Keratinocyte (primary cell): ENCODE data around the gene UBE2E1. TPM values are rescaled to one million over a fixed set of nuclear protein-coding genes. Genes with fewer than 3 reads are reported as not detected.

Experiments
- DNase-seq: peaks from one replicate; pipeline ENCODE4 v3.0.0-alpha.2; 2011; ENCODE audit warnings: low read depth, missing footprints, low spot score
- FAIRE-seq: peaks from 2 replicates; lab custom pipeline; 2011; peaks lifted over from hg19 to GRCh38; lab: Jason Lieb, UNC
- H2AFZ ChIP-seq: 2 replicates; pipeline ENCODE4 v1.6.0; 2012; ENCODE audit warnings: low read length, control low read depth, inconsistent platforms; ENCODE audit not compliant: control insufficient read depth
- H3K27ac ChIP-seq: 2 replicates; pipeline ENCODE4 v1.5.1; 2011; ENCODE audit warnings: low read length; ENCODE audit not compliant: control insufficient read depth, insufficient read depth
- H3K27me3 ChIP-seq: 3 replicates; pipeline ENCODE4 v1.6.0; 2011; ENCODE audit warnings: low read length; ENCODE audit not compliant: control insufficient read depth, insufficient read depth; ENCODE audit errors: extremely low read depth
- H3K36me3 ChIP-seq, 2 experiments: 2 replicates in 1 of 2; 3 replicates in 1 of 2; pipeline ENCODE4 v1.5.1; 2011; ENCODE audit warnings: low read length in 2 of 2, mild to moderate bottlenecking in 1 of 2; ENCODE audit not compliant: control insufficient read depth in 2 of 2, insufficient read depth in 2 of 2; ENCODE audit errors: extremely low read depth in 1 of 2
- H3K4me1 ChIP-seq: 3 replicates; pipeline ENCODE4 v1.5.1; 2011; ENCODE audit warnings: low read length; ENCODE audit not compliant: control insufficient read depth, insufficient read depth; ENCODE audit errors: extremely low read depth
- H3K4me2 ChIP-seq: 3 replicates; pipeline ENCODE4 v1.6.0; 2011; ENCODE audit warnings: low read depth, low read length; ENCODE audit not compliant: control insufficient read depth, insufficient read depth; ENCODE audit errors: extremely low read depth
- H3K4me3 ChIP-seq, 3 experiments: fragments of 200-600 bp in 1 of 3; sonication (generic) in 1 of 3; 2 replicates in 2 of 3; 3 replicates in 1 of 3; pipeline ENCODE4 v1.5.1; 2011 to 2016; ENCODE audit warnings: low read length in 3 of 3, mild to moderate bottlenecking in 3 of 3, control low read depth in 2 of 3, inconsistent platforms in 1 of 3, low read depth in 1 of 3, mixed read lengths in 1 of 3, mixed run types in 1 of 3, moderate library complexity in 1 of 3; ENCODE audit not compliant: control insufficient read depth in 2 of 3, insufficient read depth in 2 of 3; ENCODE audit errors: extremely low read depth in 1 of 3
- H3K79me2 ChIP-seq: 2 replicates; pipeline ENCODE4 v1.6.0; 2012; ENCODE audit warnings: low read length; ENCODE audit not compliant: control insufficient read depth, insufficient read depth
- H3K9ac ChIP-seq: 3 replicates; pipeline ENCODE4 v1.6.0; 2011; ENCODE audit warnings: low read length; ENCODE audit not compliant: control insufficient read depth, insufficient read depth; ENCODE audit errors: extremely low read depth
- H3K9me1 ChIP-seq: 3 replicates; pipeline ENCODE4 v1.6.0; 2011; ENCODE audit warnings: low read length; ENCODE audit not compliant: control insufficient read depth, insufficient read depth; ENCODE audit errors: extremely low read depth
- H3K9me3 ChIP-seq: 2 replicates; pipeline ENCODE4 v1.5.1; 2012; ENCODE audit warnings: low read depth, low read length; ENCODE audit not compliant: control insufficient read depth
- H4K20me1 ChIP-seq: 3 replicates; pipeline ENCODE4 v1.6.0; 2011; ENCODE audit warnings: low read length; ENCODE audit not compliant: control insufficient read depth, insufficient read depth; ENCODE audit errors: extremely low read depth
- EZH2 ChIP-seq: IDR thresholded peaks from one replicate; pipeline ENCODE4 v1.6.1; 2012; ENCODE audit warnings: inconsistent platforms, mild to moderate bottlenecking, low read length, moderate library complexity
- dilution Hi-C: fragments of 300-500 bp; cut with MboI; formaldehyde crosslinking; loops from one replicate; pipeline ENCODE4 v1.7.0; 2020; ENCODE audit warnings: low sequenced_read_pairs; ENCODE audit not compliant: extremely low pct_ligation_motif_present
- polyA plus RNA-seq, 5 experiments: library from polyadenylated mRNA; depleted of rRNA in 3 of 5; stranded (reverse) in 3 of 5; stranded (forward) in 1 of 5; unstranded in 1 of 5; fragments of >200 nt; gene quantifications; 1 replicate in 1 of 5; 2 replicates in 3 of 5; 3 replicates in 1 of 5; pipeline versions ENCODE4 v1.2.1 to v1.2.3, GENCODE V29; 2011 to 2012; ENCODE audit warnings: missing spikeins in 2 of 5, low read depth in 1 of 5, low replicate concordance in 1 of 5
- TF ChIP-seq, protein P1 (sequence below), 3 experiments: IDR thresholded peaks in 1 of 3; conservative IDR thresholded peaks in 1 of 3; optimal IDR thresholded peaks in 1 of 3; 2 replicates in 2 of 3; 3 replicates in 1 of 3; pipeline versions ENCODE3 to v1.5.1; 2011; ENCODE audit warnings: low read length in 3 of 3, mild to moderate bottlenecking in 3 of 3, moderate library complexity in 2 of 3, control low read depth in 1 of 3, inconsistent platforms in 1 of 3; ENCODE audit not compliant: insufficient read depth in 2 of 3; ENCODE audit errors: extremely low read depth in 1 of 3

Gene UBE2E1
- polyA plus RNA-seq, 1 donor (not counting 4 experiments of a cell fraction or from before 2014, with no cell fraction given), result 205 TPM

DNA sequence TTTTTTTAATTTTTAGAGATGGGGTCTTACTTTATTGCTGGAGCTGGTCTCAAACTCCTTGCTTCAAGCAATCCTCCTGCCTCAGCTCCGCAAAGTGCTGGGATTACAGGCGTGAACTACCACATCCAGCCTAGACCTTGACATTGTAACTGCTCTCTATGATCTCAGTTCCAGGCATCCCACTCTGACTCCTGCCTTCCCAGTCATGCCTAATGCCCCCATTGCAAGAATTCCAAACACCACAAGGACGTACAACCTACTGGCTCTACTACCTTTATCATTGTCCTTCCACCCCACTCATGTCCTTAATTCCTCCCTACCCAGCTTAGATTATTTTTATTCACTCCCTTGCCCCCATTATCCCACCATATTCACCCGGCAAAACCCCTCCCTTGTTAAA is 89.4 kb downstream of the UBE2E1 start:
- DNase-seq (no peak), FAIRE-seq (no peak)
- Histone ChIP-seq H3K9ac (no peak overlapping the region), H3K4me2 (no peak overlapping the region), H3K9me3 (no peaks in the 10 kb centered on the region), H3K79me2 (no peaks in the 10 kb centered on the region), H3K4me3 (no peak overlapping the region), H4K20me1 (no peaks in the 10 kb centered on the region), H3K36me3 (peaks cover 0 to 6% of the 10 kb centered on the region in 2 experiments), H3K27ac (no peak overlapping the region), H3K4me1 (no peaks in the 10 kb centered on the region), H3K27me3 (no peaks in the 10 kb centered on the region), H3K9me1 (no peaks in the 10 kb centered on the region), H2AFZ (no peak overlapping the region)
- dilution Hi-C loops, result no loop called here
- TF ChIP-seq, protein P1, sequence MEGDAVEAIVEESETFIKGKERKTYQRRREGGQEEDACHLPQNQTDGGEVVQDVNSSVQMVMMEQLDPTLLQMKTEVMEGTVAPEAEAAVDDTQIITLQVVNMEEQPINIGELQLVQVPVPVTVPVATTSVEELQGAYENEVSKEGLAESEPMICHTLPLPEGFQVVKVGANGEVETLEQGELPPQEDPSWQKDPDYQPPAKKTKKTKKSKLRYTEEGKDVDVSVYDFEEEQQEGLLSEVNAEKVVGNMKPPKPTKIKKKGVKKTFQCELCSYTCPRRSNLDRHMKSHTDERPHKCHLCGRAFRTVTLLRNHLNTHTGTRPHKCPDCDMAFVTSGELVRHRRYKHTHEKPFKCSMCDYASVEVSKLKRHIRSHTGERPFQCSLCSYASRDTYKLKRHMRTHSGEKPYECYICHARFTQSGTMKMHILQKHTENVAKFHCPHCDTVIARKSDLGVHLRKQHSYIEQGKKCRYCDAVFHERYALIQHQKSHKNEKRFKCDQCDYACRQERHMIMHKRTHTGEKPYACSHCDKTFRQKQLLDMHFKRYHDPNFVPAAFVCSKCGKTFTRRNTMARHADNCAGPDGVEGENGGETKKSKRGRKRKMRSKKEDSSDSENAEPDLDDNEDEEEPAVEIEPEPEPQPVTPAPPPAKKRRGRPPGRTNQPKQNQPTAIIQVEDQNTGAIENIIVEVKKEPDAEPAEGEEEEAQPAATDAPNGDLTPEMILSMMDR (optimal IDR thresholded peaks at IDR 0.05 in 1 of 3, IDR thresholded peaks at IDR 0.05 in 1 of 3, conservative IDR thresholded peaks at IDR 0.05 in 1 of 3; ENCODE audit: extremely low read depth in 1 of 3, insufficient read depth in 2 of 3, low read length in 3 of 3), result no peak
- TF ChIP-seq EZH2, result no peak

DNA sequence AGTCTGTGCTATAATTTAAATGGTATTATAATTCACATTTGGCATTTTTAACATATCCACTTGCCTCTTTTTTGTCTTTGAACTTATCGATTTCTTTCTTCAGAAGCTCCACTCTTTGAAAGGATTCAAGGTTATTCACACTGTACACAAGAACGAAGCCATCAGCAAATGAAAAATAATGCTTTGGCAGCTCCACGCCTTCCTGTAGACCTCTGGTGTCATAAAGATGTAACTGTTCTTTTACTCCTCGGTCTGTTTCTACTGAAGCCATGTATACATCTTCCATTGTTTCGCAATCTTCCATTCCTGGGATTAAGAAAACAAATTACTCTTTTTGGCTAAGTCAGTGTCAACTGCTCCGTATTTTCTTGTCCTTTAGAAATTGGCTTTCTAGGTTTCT is 95.0 kb downstream of the UBE2E1 start:
- Histone ChIP-seq H3K9me3 (no peaks in the 10 kb centered on the region), H3K27ac (no peak overlapping the region), H3K36me3 (no peaks in the 10 kb centered on the region), H3K9ac (no peak overlapping the region), H2AFZ (no peak overlapping the region), H3K4me1 (no peaks in the 10 kb centered on the region), H3K27me3 (no peaks in the 10 kb centered on the region), H3K4me2 (no peak overlapping the region), H3K4me3 (no peak overlapping the region), H3K9me1 (no peaks in the 10 kb centered on the region), H4K20me1 (no peaks in the 10 kb centered on the region), H3K79me2 (no peaks in the 10 kb centered on the region)
- TF ChIP-seq, protein P1 (optimal IDR thresholded peaks at IDR 0.05 in 1 of 3, IDR thresholded peaks at IDR 0.05 in 1 of 3, conservative IDR thresholded peaks at IDR 0.05 in 1 of 3; ENCODE audit: extremely low read depth in 1 of 3, insufficient read depth in 2 of 3, low read length in 3 of 3), result no peak
- TF ChIP-seq EZH2, result no peak
- no peak for FAIRE-seq
- dilution Hi-C loops, result no loop called here
- no peak for DNase-seq
